Sciatic nerve (tissue), 2 donors: Measurements from ENCODE around the gene RIMBP2. TPM values are rescaled to one million over a fixed set of nuclear protein-coding genes. Genes with fewer than 3 reads are reported as not detected.

Source experiments
- ATAC-seq: fragments of 200-7000 bp; cut with Tn5 transposase; one replicate; pipeline ENCODE4 v1.9.1; 2020; ENCODE audit warnings: mild to moderate bottlenecking, moderate library complexity
- DNase-seq: peaks from one replicate; pipeline ENCODE4 v3.0.0-alpha.2; 2020; ENCODE audit warnings: low spot score
- intact Hi-C: fragments of 100-400 bp; cut with DNase I; formaldehyde crosslinking; loops from one replicate; pipeline ENCODE4 v1.14.2; 2022
- total RNA-seq: library from RNA; stranded (reverse); fragmentation: NEBNext Ultra II Directional; extraction: Animal tissue kit (Norgen Biotek cat#: 25700); gene quantifications from one replicate; pipeline ENCODE4 v1.2.1, GENCODE V29; 2021
- donor health status: DM: no; HTN: no; CAD: no.
- donor health status: DM: no; HTN: no; CAD: no.

The RIMBP2 gene
- total RNA-seq, 1 donor from 2014 or later = 1.6 TPM

DNA sequence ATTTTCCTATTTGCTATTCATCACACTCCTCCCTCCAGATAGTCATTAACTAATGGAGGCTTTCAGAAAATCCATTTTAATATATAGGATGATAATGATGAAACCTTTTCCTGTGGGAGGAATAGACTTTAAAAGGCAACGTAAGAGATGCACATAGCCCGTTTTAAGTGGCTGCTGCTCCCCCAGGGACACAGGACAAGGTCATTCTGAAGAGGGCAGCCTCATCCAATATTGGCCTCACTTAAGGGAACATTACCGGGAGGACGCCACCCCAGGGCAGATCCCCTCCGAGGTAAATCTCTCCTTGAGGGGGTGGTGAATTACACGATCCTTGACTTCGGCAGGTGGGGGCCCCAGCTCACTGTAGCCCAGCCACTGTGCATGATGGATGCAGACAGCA is 246.5 kb downstream of the RIMBP2 start:
- no peak for ATAC-seq

GRCh38 chr12:130468700-130469245 is 247.3 kb downstream of the RIMBP2 start:
- intact Hi-C loops = no loop called here
- ATAC-seq (no peak), DNase-seq (no peak)

More for the DNA sequence above, 246.5 kb downstream of the RIMBP2 start:
- DNase-seq = no peak
- intact Hi-C loops = no loop called here

DNA sequence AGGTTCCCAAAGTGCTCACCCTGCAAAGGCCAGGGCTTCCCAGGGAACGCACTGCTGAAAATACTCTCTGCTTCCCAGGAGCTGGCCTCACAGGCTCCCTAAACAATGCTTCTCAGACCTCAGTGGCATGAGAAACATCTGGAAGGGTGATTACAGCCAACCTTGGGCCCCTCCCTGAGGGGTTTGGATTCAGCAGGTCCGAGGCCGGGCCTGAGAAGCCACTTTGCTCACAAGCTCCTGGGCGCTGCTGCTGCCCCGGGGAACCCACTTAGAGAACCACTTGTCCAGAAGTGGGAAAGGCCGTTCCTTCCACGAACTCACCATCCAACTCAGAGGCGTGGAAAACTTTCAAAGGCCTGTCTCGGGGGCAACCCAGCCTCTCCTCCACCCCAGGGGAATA is 247.9 kb downstream of the RIMBP2 start:
- no peak for DNase-seq
- intact Hi-C loops = no loop called here
- no peak for ATAC-seq

DNA sequence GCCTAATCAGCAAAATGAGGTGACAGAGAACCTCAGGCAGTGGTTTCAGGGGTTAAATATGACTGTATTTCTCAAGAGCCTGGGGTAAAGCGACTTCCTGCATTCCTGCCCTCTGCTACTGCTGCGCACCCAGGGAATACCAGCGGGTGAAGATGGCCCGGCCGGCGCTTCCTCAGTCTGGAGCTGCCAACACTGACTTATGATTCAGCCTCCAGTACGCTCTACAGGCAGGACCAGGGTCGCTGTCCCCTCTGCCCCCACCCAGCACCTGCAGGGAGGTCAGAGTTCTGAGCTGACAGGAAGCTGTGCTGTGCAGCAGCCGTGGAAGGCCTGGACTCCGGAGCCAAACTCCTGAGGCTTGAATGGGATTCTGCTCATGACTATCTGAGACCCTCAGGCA is 250.5 kb downstream of the RIMBP2 start:
- DNase-seq (no peak), ATAC-seq (no peak)
- intact Hi-C loops = no loop called here

DNA sequence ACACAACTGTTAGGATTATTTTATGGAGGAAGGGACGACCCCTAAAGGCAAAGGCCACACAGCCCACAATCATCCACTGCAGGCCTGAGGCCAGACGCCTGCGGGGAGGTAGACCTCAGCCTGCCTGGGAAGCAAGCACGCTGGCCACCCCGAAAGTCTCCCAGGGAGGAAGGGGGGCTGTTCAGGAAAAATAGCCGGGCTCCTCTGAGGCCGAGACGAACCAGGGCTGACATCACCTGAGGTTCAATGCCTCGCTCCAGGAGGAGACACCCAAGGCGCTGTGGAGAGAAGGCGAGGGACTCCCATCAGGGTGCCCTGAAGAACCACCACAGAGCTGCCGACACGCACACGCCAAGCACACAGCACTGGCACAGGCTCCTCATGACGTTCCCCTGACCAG is 251.1 kb downstream of the RIMBP2 start:
- DNase-seq (no peak), ATAC-seq (no peak)
- intact Hi-C loops = no loop called here

GRCh38 chr12:130463818-130464670 is 252.1 kb downstream of the RIMBP2 start:
- DNase-seq (no peak), ATAC-seq (no peak)
- intact Hi-C loops = no loop called here

DNA sequence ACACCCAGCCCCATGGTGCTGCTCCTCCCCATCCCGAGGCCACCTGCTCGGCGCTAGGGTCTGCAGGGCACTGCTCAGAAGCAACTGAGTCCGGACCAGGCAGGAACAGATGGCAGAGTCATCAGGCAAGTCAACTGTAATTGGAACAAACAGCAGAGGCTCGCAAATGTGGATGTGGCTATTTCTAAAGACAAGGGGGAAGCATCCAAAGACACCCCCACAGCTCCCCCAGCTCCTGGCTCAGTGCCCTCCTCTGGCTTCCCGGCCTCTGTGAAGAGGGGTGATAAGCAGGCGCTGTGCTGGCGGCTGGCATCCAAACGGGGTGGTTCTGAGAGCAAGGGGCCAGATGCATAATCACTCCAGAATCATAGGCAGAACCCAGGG is 252.8 kb downstream of the RIMBP2 start:
- no peak for ATAC-seq
- DNase-seq = no peak
- intact Hi-C loops = no loop called here

DNA sequence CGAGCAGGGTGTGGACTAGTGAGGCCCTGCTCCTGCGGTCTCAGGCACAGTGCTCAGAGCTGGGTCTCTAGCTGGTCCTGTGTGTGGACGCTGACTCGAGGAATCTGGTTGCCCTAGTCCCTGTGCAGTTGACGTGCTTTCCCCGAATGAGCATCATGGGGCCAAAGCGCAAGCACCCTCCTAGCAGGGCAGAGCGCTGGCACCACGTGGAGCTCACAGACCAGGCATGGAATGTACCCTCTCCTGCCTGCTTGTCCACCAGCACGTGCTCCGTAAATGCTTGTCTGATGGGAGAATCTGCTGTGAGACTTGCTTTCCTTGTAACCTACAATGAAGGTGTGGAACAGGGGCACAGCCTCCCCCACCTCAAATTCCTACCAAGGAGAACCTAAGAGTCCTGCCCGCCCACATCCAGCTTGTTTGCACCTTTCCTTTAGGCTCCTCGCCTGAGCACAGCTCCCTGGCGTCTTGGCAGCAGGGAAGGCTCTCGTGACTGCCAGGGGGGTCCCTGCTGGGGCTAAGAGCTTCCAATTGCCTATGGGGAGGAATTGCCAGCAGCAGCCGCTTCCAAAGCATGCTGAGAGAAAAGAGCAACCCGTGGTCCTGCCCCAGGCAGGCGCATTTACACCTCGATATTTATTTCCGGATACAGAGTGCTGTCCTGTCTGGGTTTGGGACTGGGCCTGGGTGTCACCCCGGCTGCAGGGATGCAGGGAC is 253.4 kb downstream of the RIMBP2 start:
- intact Hi-C loops = no loop called here
- DNase-seq (no peak), ATAC-seq (no peak)

GRCh38 chr12:130461839-130462557 is 254.1 kb downstream of the RIMBP2 start:
- intact Hi-C loops = no loop called here
- ATAC-seq = no peak

GRCh38 chr12:130461447-130461815 is 254.7 kb downstream of the RIMBP2 start:
- intact Hi-C loops = no loop called here
- no peak for DNase-seq
- ATAC-seq = no peak

More at GRCh38 chr12:130461839-130462557, 254.1 kb downstream of the RIMBP2 start:
- DNase-seq = no peak

DNA sequence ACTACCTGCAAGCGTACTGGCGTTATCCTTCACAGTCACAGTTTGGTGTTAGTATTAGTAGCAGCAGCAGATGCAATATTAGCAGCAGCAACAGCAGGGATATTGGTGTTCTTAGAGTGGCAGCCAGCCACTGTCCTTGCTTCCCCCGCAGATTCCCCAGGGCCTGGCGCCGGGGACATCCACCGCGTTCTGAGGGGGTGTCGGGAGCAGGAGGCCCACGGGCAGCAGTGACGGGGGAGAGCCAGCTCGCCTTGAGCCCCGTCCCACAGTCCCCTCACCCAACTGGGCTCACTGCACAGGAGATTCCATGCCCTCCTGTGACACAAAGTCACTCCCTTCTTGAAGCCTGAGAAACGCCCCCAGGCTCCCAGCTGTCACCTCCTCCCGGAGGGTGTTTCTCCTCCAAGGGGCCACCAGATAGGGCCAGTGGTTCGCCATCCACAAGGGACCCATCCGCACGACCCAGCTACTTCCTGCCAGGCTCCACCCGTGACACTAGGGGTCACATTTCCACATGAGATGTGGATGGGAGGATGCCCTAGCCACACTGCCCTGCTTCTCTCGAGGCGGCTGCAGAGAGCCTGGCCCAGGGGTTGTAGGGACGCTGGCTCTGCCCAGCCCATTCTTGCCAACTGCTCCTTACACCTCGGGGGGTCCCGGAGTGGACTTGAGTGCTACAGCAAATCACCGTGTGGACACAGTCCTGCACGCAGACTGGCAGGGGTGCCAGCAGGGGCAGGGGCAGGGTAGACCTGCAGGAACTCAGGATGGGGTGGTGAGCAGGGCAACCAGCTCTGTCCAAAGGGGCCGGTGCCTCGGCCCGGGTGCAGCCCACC is 255.3 kb downstream of the RIMBP2 start:
- ATAC-seq (no peak), DNase-seq (no peak)
- intact Hi-C loops = no loop called here

DNA sequence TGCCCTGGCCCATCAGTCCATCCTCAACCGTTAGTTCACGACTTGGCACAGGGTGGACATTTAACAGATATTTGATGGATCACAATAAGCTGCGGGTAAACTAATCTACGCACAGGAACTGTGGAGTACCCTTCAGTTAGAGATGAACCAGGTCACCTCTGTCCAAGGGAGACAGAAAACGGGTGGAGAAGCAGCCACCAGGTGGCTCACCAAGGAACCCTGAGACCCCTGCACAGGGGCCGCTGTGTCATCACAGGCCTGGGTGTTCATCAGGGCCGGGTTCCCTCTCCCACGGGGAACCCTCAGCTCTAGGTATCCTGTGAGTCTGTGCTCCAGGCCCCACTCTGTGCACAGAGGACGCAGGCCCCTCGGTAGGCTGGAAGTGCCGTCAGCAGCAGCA is 256.2 kb downstream of the RIMBP2 start:
- DNase-seq (no peak), ATAC-seq (no peak)
- intact Hi-C loops = no loop called here

DNA sequence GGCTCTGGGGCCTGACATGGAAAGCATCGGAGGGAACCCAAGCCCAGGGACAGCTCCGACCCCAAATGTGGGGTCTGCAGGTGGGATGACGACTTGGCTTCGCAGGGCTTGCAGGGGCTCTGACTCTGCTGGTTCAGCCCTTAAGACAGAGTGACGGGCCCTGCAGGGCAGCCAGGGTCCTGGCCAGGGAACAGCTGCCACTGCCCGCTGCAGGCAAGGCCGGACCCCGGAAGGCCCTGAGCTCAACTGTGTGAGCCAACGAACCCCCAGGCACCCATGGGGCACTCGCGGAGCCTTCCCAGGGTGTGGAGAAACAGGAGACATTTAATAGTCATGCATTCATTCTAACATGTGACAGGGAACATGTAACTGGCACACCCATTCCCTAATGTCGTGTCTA is 257.8 kb downstream of the RIMBP2 start:
- DNase-seq (no peak), ATAC-seq (no peak)
- intact Hi-C loops = no loop called here

DNA sequence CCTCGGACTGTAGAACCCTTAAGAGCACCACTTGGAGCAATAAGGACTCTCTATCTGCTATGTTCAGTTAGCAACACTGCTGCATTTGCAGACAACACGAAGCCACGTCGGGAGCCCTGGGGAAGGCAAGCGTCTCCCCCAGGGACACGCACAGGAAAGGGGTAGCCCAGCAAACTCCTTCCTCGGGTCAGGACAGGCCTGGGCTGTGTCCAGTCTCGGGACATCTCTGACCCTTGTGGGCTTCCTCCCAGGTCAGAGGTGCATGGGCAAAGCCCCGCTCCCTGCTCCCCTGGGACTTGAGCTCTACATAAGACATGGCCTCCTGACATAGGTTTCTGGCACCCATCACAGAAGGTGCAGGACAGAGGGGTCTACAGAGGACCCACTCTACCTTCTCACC is 258.9 kb downstream of the RIMBP2 start:
- ATAC-seq = no peak
- no peak for DNase-seq
- intact Hi-C loops = no loop called here

- DNase-seq = no peak
- no peak for ATAC-seq
- intact Hi-C loops = no loop called here
Observed at GRCh38 chr12:130456375-130457199, 259.5 kb downstream of the RIMBP2 start.

- intact Hi-C loops = no loop called here
- ATAC-seq (no peak), DNase-seq (no peak)
Observed at GRCh38 chr12:130455161-130455560, 260.9 kb downstream of the RIMBP2 start.

DNA sequence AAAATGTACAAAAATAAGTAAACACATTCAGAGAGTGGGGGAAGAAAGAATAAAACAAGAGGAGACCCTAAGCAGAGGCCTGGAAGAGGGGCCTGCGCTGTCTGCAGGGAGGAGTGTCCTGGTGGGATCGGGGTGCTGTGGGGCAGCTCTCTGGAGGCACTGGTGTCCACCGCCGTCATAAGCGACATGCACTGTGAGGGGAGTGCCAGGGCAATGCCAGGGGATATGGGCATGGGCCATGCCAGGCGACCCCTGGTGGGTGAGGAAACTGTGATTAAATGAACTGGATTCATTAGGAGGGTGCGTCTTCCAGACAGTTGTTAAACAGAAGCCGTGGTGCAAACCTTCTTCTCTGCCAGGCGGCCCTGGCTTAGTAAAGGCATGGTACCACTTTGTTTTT is 261.8 kb downstream of the RIMBP2 start:
- no peak for DNase-seq
- no peak for ATAC-seq
- intact Hi-C loops = loop anchor here (5.0 kb wide), 1 partner anchor 258 kb away; no protein-coding TSS in a partner anchor

DNA sequence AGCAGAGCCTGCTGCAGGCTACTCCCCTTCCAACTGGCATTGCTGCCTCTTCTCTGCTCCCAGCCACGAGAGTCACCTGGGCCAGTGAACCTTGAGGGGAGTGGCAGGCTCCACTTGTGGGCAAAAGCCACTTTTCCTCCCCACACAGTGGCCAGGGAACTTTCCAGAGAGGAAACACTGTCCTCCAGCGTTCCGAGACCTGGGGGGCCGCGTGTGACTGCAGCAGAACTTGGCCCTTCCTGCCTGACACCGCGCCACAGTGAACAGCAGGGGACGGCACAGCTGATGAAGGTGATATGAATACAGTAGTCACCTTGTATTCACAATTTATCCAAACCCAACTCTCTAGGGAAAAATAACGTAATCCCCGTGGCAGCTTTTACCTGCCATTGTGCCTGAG is 263.6 kb downstream of the RIMBP2 start:
- ATAC-seq (no peak), DNase-seq (no peak)
- intact Hi-C loops = loop anchor here (5.0 kb wide), 1 partner anchor 260 kb away; no protein-coding TSS in a partner anchor
